ENCODE measurements around the gene ADPRM.

ADPRM gene

GRCh38 chr17:10741416-10742135 is 44.2 kb downstream of the ADPRM start:
- TF ChIP-seq CTCF (IDR thresholded peaks at IDR 0.05): no peak
- TF ChIP-seq ZFX (IDR thresholded peaks at IDR 0.05; ENCODE audit: borderline replicate concordance): no peak
- H3K27ac ChIP-seq: no peak overlapping the region

DNA sequence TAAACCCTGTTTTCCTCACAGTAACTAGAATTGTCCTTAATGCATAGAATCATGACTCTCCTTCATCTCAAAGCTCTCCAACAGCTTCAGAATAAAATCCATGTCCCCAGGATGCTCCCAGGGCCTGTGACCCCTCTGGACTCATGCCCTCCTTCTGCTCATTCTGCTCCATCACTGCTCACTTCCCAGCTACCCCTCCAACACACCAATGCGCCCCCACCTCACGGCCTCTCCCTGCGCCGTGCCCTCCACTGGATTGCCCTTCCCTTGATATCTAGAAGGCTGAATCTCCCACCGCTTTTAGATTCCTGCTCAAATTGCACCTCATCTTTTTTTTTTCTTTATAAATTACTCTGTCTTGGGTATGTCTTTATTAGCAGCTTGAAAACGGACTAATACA is 45.0 kb downstream of the ADPRM start:
- H3K27ac ChIP-seq: no peak overlapping the region
- TF ChIP-seq CTCF (IDR thresholded peaks at IDR 0.05) (no peak), ZFX (IDR thresholded peaks at IDR 0.05; ENCODE audit: borderline replicate concordance) (no peak)

GRCh38 chr17:10743316-10744009 is 46.1 kb downstream of the ADPRM start:
- H3K27ac ChIP-seq: no peak overlapping the region
- TF ChIP-seq ZFX (IDR thresholded peaks at IDR 0.05; ENCODE audit: borderline replicate concordance) (no peak), CTCF (IDR thresholded peaks at IDR 0.05) (no peak)

DNA sequence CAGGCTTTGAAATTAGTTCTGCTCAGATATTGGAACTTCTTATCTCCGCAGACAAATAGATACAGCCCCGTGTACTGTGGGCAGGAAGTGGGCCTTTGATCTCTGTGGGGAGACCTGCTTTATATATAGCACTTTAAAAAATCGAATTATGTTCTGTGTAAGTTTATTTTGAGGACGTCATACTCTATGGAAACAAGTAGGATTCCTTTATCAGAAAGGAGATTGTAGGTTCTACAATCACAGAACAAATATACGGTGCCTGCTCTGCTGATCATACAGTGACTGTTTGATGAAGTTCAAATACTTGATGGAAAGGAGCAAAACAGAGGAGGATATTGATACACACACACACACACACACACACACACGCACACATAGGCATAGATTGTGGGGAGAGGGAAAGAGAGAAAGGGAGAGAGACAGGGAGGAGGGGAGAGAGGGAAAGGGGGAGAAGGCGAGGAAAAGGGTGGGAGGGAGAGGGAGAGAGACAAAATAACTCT is 47.2 kb downstream of the ADPRM start:
- no peak overlapping the region for H3K27ac ChIP-seq
- TF ChIP-seq ZFX (IDR thresholded peaks at IDR 0.05; ENCODE audit: borderline replicate concordance) (no peak), CTCF (IDR thresholded peaks at IDR 0.05) (no peak)

DNA sequence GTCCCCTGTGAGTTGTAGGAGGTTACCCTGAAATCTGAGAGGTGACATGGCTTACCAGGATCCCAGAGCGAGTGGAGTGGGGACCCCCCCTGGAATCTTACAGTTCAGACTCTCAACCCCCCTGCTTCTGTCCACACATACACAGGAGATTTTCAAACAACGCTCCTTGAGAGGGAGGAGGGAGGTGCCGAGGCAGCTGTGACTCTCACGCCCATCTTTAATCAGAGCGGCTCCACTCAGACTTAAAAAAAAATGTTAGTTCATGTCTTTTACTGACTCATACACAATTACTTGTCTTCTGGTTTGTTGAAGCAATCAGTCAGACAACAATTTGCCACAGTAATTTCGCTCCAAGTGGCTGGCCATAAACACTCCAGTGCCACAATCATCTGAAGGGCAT is 47.8 kb downstream of the ADPRM start:
- TF ChIP-seq CTCF (IDR thresholded peaks at IDR 0.05): no peak
- TF ChIP-seq ZFX (IDR thresholded peaks at IDR 0.05; ENCODE audit: borderline replicate concordance): no peak
- H3K27ac ChIP-seq: no peak overlapping the region

GRCh38 chr17:10748531-10749181 is 51.3 kb downstream of the ADPRM start:
- TF ChIP-seq CTCF (IDR thresholded peaks at IDR 0.05) (no peak), ZFX (IDR thresholded peaks at IDR 0.05; ENCODE audit: borderline replicate concordance) (no peak)
- no peak overlapping the region for H3K27ac ChIP-seq
